ENCODE measurements around the gene EPS8L1.

GRCh38 chr19:55131421-55131820, 55.8 kb downstream of the EPS8L1 start:
- no peak for TF ChIP-seq CTCF (IDR thresholded peaks at IDR 0.05)
- TF ChIP-seq POLR2AphosphoS5 (IDR thresholded peaks at IDR 0.05): no peak
- no peak for TF ChIP-seq POLR2A (IDR thresholded peaks at IDR 0.05)
